Measurements from ENCODE around the gene DMWD. TPM values are rescaled to one million over a fixed set of nuclear protein-coding genes. Genes with fewer than 3 reads are reported as not detected.

DMWD gene
- 79.2 and 91.0 TPM in 2 replicates for total RNA-seq
- long read RNA-seq: 0 reads

- Mint-ChIP-seq H3K4me3 (ENCODE audit: unreplicated experiment) (peak within 1 kb of the TSS; percentile 91), H3K36me3 (ENCODE audit: unreplicated experiment) (peaks cover 10% of the 10 kb centered on the region), H3K27ac (ENCODE audit: unreplicated experiment) (peak within 1 kb of the TSS; percentile 90), H3K9me3 (ENCODE audit: unreplicated experiment) (no peaks in the 10 kb centered on the region), H3K4me1 (ENCODE audit: unreplicated experiment) (peaks cover 20% of the 10 kb centered on the region), H3K27me3 (ENCODE audit: unreplicated experiment) (no peaks in the 10 kb centered on the region)
- TF ChIP-seq CTCF (IDR thresholded peaks at IDR 0.05): no peak
- peak; percentile 100 for DNase-seq (ENCODE audit: extremely low spot score, unreplicated experiment)
Observed at GRCh38 chr19:45792470-45793177, at the start of gene DMWD. TSS of gene DMWD (minus strand) at chr19:45792845. CDS start at chr19:45792756, 89 bp downstream.

GRCh38 chr19:45842198-45842597, 49.6 kb upstream of the DMWD start:
- no peaks in the 10 kb centered on the region for H3K27me3 Mint-ChIP-seq (ENCODE audit: unreplicated experiment)
- peaks cover 66% of the 10 kb centered on the region for H3K36me3 Mint-ChIP-seq (ENCODE audit: unreplicated experiment)
- DNase-seq (ENCODE audit: extremely low spot score, unreplicated experiment): no peak
- no peaks in the 10 kb centered on the region for H3K4me1 Mint-ChIP-seq (ENCODE audit: unreplicated experiment)
- H3K9me3 Mint-ChIP-seq (ENCODE audit: unreplicated experiment): no peaks in the 10 kb centered on the region
- H3K27ac Mint-ChIP-seq (ENCODE audit: unreplicated experiment): no peak overlapping the region
- no peak overlapping the region for H3K4me3 Mint-ChIP-seq (ENCODE audit: unreplicated experiment)
- no peak for TF ChIP-seq CTCF (IDR thresholded peaks at IDR 0.05)

- no peak for DNase-seq (ENCODE audit: extremely low spot score, unreplicated experiment)
- Mint-ChIP-seq H3K27ac (ENCODE audit: unreplicated experiment) (no peak overlapping the region), H3K9me3 (ENCODE audit: unreplicated experiment) (no peaks in the 10 kb centered on the region), H3K27me3 (ENCODE audit: unreplicated experiment) (no peaks in the 10 kb centered on the region), H3K36me3 (ENCODE audit: unreplicated experiment) (peaks cover 60% of the 10 kb centered on the region), H3K4me3 (ENCODE audit: unreplicated experiment) (no peak overlapping the region), H3K4me1 (ENCODE audit: unreplicated experiment) (no peaks in the 10 kb centered on the region)
- TF ChIP-seq CTCF (IDR thresholded peaks at IDR 0.05): no peak
Observed at GRCh38 chr19:45834970-45835369, 42.3 kb upstream of the DMWD start.

- no peaks in the 10 kb centered on the region for H3K27me3 Mint-ChIP-seq (ENCODE audit: unreplicated experiment)
- no peak for DNase-seq (ENCODE audit: extremely low spot score, unreplicated experiment)
- TF ChIP-seq CTCF (IDR thresholded peaks at IDR 0.05): no peak
- peaks cover 23% of the 10 kb centered on the region for H3K4me1 Mint-ChIP-seq (ENCODE audit: unreplicated experiment)
- H3K9me3 Mint-ChIP-seq (ENCODE audit: unreplicated experiment): no peaks in the 10 kb centered on the region
- peaks cover 63% of the 10 kb centered on the region for H3K36me3 Mint-ChIP-seq (ENCODE audit: unreplicated experiment)
- H3K27ac Mint-ChIP-seq (ENCODE audit: unreplicated experiment): no peak overlapping the region
- no peak overlapping the region for H3K4me3 Mint-ChIP-seq (ENCODE audit: unreplicated experiment)
Observed at GRCh38 chr19:45828945-45829344, 36.3 kb upstream of the DMWD start.

- no peak overlapping the region for H3K27ac Mint-ChIP-seq (ENCODE audit: unreplicated experiment)
- no peaks in the 10 kb centered on the region for H3K27me3 Mint-ChIP-seq (ENCODE audit: unreplicated experiment)
- H3K4me1 Mint-ChIP-seq (ENCODE audit: unreplicated experiment): peaks cover 23% of the 10 kb centered on the region
- no peak overlapping the region for H3K4me3 Mint-ChIP-seq (ENCODE audit: unreplicated experiment)
- no peaks in the 10 kb centered on the region for H3K9me3 Mint-ChIP-seq (ENCODE audit: unreplicated experiment)
- no peak for DNase-seq (ENCODE audit: extremely low spot score, unreplicated experiment)
- no peak for TF ChIP-seq CTCF (IDR thresholded peaks at IDR 0.05)
- H3K36me3 Mint-ChIP-seq (ENCODE audit: unreplicated experiment): peaks cover 61% of the 10 kb centered on the region
Observed at GRCh38 chr19:45828523-45828922, 35.9 kb upstream of the DMWD start.
